ENCODE measurements around the gene SLC2A10. TPM values are rescaled to one million over a fixed set of nuclear protein-coding genes. Genes with fewer than 3 reads are reported as not detected.
A peak's percentile ranks its signal among the peaks of the same experiment; 100 is the strongest.

The SLC2A10 gene
- total RNA-seq, 1 experiment from 2014 or later, result 33.6 TPM

GRCh38 chr20:46752728-46753127 is 43.3 kb downstream of the SLC2A10 start:
- Histone ChIP-seq H3K4me3 (no peak overlapping the region), H3K4me2 (no peak overlapping the region)
- CTCF ChIA-PET, result interaction anchor here (0.5 to 1.4 kb wide), 5 partner anchors 423 to 633 kb away, joined by 4 to 5 read pairs (median 4); no protein-coding TSS in a partner anchor

GRCh38 chr20:46755483-46756413 is 46.3 kb downstream of the SLC2A10 start:
- Histone ChIP-seq H3K4me2 (no peak overlapping the region), H4K20me1 (ENCODE audit: insufficient read depth) (no peaks in the 10 kb centered on the region), H3K9me3 (ENCODE audit: insufficient read depth, low read depth) (no peaks in the 10 kb centered on the region), H3K36me3 (ENCODE audit: low read depth) (no peaks in the 10 kb centered on the region), H3K27ac (no peak overlapping the region), H2AFZ (no peak overlapping the region), H3K4me1 (replicated peaks; ENCODE audit: insufficient read depth) (no peaks in the 10 kb centered on the region), H3K4me3 (no peak overlapping the region), H3F3A (ENCODE audit: insufficient read depth, low read depth) (no peaks in the 10 kb centered on the region), H3K9me2 (ENCODE audit: insufficient read depth) (no peaks in the 10 kb centered on the region), H3K27me3 (ENCODE audit: insufficient read depth, low read depth) (no peaks in the 10 kb centered on the region), H3K79me2 (ENCODE audit: low read depth) (no peaks in the 10 kb centered on the region)
- DNase-seq, result no peak
- no peak for TF ChIP-seq CTCF (conservative IDR thresholded peaks at IDR 0.05)
- no peak for TF ChIP-seq EZH2 (IDR thresholded peaks at IDR 0.05; ENCODE audit: low read depth)
- POLR2A ChIA-PET (ENCODE audit: unreplicated experiment), result interaction anchor here (0.6 kb wide), 1 partner anchor 1866 kb away, joined by 5 read pairs; no protein-coding TSS in a partner anchor
- no TSS peak for BruUV-seq (replicated peaks)
- CTCF ChIA-PET, result interaction anchor here (0.6 kb wide), 1 partner anchor 67 kb away, joined by 3 read pairs; the partner anchor contains the start of gene TP53RK
- intact Hi-C loops (cut with micrococcal nuclease; ENCODE audit: unreplicated experiment), result loop anchor here (5.0 to 10.0 kb wide), 4 partner anchors 439 to 1869 kb away; no protein-coding TSS in a partner anchor

More at GRCh38 chr20:46752728-46753127, 43.3 kb downstream of the SLC2A10 start:
- Histone ChIP-seq H3K27ac (no peak overlapping the region), H3K9me2 (ENCODE audit: insufficient read depth) (no peaks in the 10 kb centered on the region), H2AFZ (no peak overlapping the region), H3K4me1 (replicated peaks; ENCODE audit: insufficient read depth) (peaks cover under 1% of the 10 kb centered on the region), H3K9me3 (ENCODE audit: insufficient read depth, low read depth) (no peaks in the 10 kb centered on the region), H3K27me3 (ENCODE audit: insufficient read depth, low read depth) (no peaks in the 10 kb centered on the region), H4K20me1 (ENCODE audit: insufficient read depth) (no peaks in the 10 kb centered on the region), H3F3A (ENCODE audit: insufficient read depth, low read depth) (no peaks in the 10 kb centered on the region), H3K79me2 (ENCODE audit: low read depth) (no peaks in the 10 kb centered on the region), H3K36me3 (ENCODE audit: low read depth) (no peaks in the 10 kb centered on the region)
- no TSS peak for BruUV-seq (replicated peaks)
- TF ChIP-seq CTCF (conservative IDR thresholded peaks at IDR 0.05), result peak; percentile 95
- no peak for TF ChIP-seq EZH2 (IDR thresholded peaks at IDR 0.05; ENCODE audit: low read depth)
- POLR2A ChIA-PET (ENCODE audit: unreplicated experiment), result interaction anchor here (0.5 to 0.7 kb wide), 4 partner anchors 751 to 1903 kb away, joined by 3 to 7 read pairs (median 4); no protein-coding TSS in a partner anchor
- intact Hi-C loops (cut with micrococcal nuclease; ENCODE audit: unreplicated experiment), result loop anchor here (1.0 to 10.0 kb wide), 4 partner anchors 442 to 1872 kb away; no protein-coding TSS in a partner anchor
- peak in 1 of 2 experiments; percentile 65 for DNase-seq

GRCh38 chr20:46756419-46756818 is 47.0 kb downstream of the SLC2A10 start:
- Histone ChIP-seq H3K36me3 (ENCODE audit: low read depth) (no peaks in the 10 kb centered on the region), H3K9me2 (ENCODE audit: insufficient read depth) (no peaks in the 10 kb centered on the region), H4K20me1 (ENCODE audit: insufficient read depth) (no peaks in the 10 kb centered on the region), H3K4me3 (no peak overlapping the region), H3K27me3 (ENCODE audit: insufficient read depth, low read depth) (no peaks in the 10 kb centered on the region), H3K4me1 (replicated peaks; ENCODE audit: insufficient read depth) (no peaks in the 10 kb centered on the region), H3F3A (ENCODE audit: insufficient read depth, low read depth) (no peaks in the 10 kb centered on the region), H2AFZ (no peak overlapping the region), H3K27ac (no peak overlapping the region), H3K4me2 (no peak overlapping the region), H3K9me3 (ENCODE audit: insufficient read depth, low read depth) (no peaks in the 10 kb centered on the region), H3K79me2 (ENCODE audit: low read depth) (no peaks in the 10 kb centered on the region)
- CTCF ChIA-PET, result no interaction called here
- intact Hi-C loops (cut with micrococcal nuclease; ENCODE audit: unreplicated experiment), result loop anchor here (5.0 to 10.0 kb wide), 4 partner anchors 438 to 1868 kb away; no protein-coding TSS in a partner anchor
- POLR2A ChIA-PET (ENCODE audit: unreplicated experiment), result interaction anchor here (0.6 kb wide), 1 partner anchor 1865 kb away, joined by 5 read pairs; no protein-coding TSS in a partner anchor
- TF ChIP-seq EZH2 (IDR thresholded peaks at IDR 0.05; ENCODE audit: low read depth) (no peak), CTCF (conservative IDR thresholded peaks at IDR 0.05) (no peak)
- BruUV-seq (replicated peaks), result no TSS peak
- no peak for DNase-seq

Measured in PC-9 (cell line).